HG03060 (cell line): ENCODE measurements around the gene IMPG2.

Experiments used
- ATAC-seq: cut with Tn5 transposase; IDR thresholded peaks from one replicate; pipeline ENCODE4 v1.9.1; 2021; ENCODE audit warnings: low read depth, moderate number of reproducible peaks; ENCODE audit not compliant: unreplicated experiment

The IMPG2 gene

DNA sequence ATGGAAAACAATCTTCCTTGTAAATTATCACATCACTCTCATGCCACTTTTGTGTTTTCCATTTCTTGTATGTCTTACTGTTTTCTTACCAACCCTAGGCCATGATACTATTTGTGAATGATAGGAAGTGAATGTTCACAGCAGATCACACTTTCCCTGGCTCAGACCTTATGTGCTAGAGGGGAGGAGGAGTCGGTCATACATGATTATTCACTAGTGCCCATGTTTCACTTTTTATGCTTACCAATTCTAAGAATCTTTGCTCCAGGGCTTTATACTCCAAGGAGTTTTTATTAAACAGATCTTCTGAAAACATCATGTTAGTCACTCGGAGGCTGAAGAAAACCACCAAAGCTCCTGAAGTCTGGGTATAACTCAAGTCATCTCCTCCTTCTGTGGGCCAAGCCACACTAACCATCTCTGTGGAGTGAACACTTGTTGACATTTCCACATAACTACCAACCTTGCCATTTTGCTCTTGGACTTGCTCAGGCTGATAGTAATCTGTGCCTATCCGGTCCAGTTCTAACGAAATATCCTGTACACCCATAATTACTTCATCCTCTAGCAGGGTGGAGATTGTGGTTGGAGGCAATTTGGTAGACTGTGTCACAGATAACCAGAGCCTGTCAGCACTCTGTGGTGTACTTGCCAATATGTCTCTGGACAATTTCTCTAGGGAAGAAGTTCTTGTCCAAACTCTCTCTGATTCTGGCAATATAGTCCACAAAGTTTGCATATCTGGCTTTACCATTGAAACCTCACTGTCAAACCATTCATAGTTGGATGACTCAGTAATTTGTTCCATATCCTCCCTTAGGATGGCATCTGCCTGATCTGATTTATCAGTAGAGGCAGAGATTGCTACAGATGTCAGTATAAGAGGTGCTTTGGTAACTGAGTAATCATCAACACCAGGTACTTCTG lies 76.8 kb downstream of the IMPG2 start:
- ATAC-seq = no peak

DNA sequence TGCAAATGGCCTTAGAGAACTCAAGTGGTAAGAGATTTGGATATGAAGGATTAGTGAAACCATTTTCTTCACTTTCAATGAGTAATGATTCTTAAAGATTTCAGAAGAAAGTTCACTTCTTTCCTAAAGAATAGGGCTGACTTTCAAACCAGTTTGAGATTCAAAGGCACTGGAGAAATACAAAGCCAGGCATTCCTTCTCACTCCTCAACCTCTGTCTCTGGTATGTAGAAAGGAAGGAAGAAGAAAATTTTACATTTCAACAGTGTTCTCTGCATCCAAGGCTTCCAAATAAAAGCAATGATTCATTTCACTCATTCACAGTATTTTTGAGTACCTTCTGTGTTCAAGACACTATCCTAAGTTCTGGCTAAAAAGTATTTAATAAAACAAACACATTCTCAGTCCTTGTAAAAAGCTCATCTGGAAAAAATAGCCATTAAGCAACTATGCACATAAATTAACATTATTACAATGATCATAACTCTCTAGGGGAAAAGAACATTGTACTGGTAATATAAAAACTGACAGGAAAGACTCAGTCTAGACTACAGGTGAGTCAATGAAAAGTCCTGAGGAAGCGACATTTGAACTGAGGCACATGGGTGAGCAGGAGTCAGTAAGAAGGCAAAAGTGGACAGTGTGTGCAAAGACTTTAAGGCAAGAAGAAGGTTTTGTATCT lies 79.5 kb downstream of the IMPG2 start:
- no peak for ATAC-seq

DNA sequence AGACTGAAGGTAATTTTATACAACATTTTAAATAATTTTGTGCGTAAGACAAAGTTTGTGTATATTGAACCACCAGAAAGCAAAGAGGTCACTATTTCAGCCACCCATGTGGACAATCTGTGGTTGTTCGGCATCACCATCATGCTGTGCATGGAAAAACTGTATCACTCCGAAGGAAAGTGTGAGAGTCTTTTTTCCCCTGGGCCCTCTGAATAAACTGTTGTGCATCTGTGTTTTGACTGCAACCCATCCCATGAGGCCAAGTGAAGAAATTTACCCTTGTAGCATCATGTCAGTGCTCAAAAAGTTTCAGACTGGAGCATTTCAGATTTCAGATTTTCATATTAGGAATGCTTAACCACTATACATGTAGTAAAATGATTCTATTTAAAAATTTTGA lies 85.3 kb downstream of the IMPG2 start:
- ATAC-seq = no peak

DNA sequence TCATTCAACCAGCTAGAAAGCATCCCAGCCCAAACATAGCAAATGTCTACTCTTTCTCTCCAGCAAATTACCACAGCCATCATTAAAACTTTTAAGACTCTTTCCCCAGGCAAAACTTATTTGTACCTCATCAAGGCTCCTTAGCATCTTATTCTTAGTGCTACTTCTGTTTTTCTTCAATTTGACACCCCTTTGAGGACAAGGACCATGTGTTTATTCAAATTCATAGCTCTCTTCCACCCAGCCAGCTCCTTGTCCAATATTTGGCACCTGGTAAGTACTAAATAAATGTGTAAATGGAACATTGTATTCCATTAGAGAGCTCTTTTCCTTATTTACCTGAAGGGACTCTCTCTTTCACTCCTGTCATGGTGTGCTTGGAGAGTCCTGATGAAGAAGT lies 89.8 kb downstream of the IMPG2 start:
- no peak for ATAC-seq

DNA sequence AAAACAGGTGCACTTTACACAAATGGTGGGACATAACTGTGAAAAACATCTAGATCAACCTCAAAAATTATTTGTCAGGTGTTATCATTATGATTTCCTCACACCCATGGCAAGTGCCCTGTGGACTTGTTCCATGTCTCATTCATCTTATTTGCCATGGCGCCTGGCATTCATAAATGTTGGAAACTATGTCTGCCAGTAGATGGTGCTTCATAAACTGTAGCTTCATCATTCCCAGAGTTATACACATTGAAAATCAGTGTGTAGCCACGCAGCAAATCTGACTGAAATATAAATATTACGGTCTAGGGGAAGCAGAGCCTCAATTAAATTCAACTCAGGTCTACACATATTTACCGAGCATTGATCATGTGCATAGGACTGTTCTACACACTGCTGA lies 90.7 kb downstream of the IMPG2 start:
- no peak for ATAC-seq

DNA sequence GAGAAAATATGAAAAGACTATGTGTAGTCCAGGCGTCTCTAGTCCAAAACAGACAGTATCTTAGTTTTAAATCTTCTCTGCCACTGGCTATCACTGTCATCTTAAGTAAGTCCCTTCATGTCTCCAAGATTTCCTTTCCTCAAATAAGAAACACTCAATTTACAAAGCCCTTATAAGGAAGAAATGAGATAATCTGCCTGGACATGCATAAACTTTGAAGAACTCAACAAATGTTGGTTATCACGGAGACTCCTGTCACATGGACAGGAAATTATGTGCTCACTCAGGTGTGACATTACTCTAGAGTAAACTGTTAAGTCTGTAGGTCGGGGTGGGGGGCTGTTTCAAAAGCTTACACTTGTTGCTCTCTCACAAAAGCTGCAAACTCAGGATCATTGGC lies 91.9 kb downstream of the IMPG2 start:
- no peak for ATAC-seq

DNA sequence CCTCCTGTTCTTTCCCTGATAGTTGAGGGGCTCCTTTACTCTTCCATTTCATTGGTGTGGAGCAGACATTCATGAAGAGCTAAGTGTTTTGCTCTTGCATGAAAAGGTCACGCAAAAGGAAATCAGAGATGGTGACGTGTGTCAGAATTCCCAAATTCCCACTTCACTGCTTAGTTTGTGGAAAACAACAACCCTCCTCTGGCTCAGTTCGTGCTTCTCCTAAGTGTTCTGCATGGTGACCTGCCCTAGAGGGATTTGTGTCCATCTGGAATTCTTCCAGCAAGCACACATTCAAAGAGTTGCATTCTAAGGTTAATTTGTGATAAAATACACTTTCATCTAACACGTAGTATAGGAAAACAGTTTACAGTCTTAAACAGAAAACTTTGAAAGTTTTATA lies 95.6 kb downstream of the IMPG2 start:
- ATAC-seq = no peak

DNA sequence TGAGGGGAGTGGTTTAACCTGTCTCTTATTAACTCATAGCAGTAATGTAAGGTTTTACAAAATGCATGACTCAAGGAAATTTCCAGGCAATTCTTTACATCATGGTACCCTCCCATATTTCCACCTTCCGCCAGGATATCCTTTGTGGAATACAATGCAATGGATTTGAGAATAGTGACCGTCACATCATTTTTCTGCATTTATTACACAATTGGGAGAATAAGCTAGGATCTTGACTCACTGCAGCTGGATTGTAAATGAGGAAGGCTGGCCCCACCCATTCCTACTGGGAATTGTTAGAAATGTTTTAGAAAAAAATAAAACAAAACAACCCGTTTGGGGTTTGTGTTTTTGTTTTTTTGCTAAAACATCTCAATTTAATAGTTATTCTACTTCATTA lies 97.4 kb downstream of the IMPG2 start:
- no peak for ATAC-seq

DNA sequence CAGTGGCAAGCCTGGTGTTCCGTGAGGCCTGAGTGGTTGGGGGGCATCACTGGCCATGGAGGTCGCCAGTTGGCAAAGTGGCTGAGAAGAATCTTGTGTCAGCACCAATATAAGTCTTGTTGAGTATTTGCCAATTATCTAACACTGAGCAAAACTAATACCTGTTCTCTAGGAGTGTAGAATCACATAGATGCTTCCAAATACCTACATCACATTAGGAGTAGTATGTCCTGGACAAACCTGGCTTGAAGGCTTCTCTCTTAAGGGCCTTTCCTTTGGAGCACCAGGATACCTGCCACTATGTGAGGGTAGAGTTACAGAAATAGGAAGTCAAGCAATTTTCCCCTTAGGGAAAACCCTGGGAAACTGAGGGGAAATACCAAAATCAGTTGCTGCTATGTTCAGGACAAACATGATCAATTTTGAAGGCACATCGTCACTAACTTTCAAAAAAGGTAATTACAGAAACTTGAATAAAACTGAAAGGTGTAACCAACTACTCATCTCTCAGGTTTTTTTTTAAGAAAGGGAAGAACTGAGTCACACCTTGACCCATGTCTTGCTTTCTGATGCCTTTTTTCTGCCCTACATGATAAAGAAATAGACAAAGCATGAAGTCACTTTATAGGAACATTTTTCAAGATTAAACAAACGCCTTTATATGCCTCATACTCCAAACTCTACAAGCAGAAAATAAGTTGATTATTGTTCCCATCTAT lies 100.4 kb downstream of the IMPG2 start:
- no peak for ATAC-seq

DNA sequence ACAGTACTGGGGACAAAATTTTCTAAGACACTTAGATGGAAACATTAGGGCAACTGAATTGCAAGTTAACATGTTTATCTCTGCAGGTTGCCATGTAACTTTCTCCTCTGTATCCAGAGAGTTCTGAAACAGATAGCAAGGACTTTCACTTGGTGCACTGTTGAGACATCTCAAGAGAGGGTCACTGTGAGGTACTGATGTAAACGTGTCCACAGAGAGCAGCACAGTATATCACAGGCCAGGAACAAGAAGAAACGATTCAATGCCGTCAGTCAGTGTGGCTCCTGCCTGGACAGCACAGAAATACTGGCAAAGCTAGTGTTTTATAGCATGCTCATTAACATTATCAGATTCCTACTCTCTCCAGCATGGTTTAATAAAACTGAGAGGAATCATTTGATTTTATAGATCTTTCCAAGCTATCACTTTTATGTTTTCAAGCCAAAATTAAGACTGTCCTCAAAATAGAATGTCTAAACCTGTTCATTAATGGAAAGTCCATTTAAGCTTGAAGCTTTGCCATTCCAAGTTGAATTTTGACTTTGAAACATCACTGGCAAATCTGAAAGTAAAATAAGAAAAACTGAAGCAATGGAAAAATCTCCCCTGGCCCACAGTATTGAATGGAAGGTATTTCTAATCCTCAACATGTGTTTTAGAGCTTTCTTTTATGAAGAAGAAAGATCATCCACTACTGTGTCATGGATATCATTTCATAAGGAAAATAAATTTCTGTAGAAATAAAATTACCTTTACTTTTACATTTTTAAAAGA lies 102.7 kb downstream of the IMPG2 start:
- ATAC-seq = no peak

DNA sequence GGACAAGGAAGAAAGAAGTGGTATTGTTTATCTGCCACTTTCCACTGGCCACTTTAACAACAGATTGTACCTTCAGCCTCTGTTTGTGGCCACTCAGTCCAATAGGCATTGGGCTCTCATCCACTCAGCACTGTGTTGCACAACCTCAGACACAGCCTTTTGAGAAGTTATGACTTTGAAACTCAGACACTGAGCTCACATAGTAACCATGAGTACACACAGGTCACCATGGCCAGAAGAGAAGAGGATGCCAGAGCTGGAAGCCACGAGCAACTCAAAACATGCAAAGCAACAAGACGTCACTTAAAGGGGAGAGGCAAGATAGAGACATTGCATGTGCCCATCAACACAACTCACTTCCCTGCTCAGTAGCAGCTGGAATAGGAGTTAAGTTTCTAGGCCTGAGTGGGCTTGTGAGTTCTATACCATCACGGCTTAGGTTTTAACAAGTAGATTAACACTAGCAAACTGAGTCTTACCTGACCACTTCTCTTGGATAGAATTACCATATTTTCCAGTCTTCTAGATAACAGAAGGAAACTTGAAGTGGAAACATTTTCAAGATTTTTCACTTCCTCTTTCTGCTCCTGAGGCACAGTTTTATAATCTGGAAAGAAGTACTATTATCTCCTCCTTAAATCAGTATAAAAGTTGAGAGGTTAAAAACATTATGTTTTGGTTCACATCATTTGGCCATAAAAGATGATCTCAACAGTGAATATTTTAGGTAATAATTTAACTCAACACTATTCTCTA lies 103.5 kb downstream of the IMPG2 start:
- no peak for ATAC-seq

DNA sequence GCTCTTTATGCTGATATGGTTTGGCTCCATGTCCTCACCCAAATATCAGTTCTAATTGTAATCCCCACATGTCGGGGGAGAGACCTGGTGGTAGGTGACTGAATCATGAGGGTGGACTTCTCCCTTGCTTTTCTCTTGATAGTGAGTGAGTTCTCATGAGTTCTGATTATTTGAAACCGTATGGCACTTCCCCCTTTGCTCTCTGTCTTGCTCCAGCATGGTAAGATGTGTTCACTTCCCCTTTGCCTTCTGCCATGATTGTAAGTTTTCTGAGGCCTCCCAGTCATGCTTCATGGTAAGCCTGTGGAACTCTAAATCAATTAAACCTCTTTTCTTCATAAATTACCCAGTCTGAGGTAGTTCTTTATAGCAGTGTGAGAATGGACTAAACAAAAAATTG lies 107.6 kb downstream of the IMPG2 start:
- ATAC-seq = no peak

DNA sequence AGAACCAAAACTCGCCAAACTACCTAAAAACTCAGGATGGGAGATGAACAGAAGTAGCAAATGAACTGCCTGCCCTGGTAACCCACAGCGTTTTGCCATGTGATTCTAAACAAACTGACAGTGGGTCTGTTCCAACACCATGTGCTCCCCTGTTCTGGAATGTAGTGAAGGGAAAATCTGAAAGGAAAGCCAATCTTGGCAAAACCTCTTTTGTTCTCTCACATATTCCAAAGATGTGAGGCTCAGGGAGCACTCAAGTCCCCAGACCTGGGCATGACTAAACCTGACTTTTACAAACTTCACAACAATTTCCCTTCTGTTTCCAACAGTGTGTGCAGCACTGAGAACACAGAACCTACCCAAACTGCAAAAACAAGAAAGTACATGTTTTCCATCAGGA lies 116.1 kb downstream of the IMPG2 start:
- no peak for ATAC-seq

DNA sequence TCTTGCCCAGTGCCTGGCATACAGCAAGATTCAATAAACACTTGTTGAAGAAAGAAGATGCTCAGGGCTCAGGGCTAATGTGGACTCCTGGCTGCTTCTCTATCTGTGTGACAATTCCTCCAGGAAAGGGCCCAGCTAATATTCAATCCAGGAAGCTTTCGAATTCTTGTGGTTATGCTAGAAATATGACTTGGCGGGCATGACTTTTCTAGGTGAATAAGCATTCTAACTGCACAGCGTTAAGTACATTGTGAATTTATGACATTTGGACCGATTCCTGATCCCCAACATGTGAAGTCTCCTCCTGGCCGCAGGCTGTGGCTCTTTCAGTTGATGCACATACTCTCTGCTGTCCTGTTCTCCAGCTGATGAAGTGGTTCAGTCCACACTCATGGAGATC lies 117.0 kb downstream of the IMPG2 start:
- no peak for ATAC-seq

DNA sequence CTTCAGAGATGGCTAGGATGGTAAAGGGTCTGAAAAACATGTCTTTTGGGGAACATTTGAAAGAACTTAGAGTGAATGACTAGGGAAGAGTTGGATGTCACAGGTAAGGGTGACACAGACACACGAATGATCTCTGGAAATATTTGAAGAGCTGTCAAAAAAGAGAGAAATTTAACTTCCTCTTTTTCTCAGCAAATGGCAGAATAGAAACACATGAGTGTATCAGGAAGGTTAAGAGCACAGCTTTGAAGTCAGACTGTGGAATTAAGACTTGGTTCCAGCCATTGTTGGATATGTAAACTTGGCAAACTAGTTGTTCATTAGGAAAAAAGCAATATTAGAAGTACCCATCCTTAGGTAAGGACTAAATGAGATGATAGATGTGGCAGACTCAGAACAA lies 117.7 kb downstream of the IMPG2 start:
- ATAC-seq = no peak

DNA sequence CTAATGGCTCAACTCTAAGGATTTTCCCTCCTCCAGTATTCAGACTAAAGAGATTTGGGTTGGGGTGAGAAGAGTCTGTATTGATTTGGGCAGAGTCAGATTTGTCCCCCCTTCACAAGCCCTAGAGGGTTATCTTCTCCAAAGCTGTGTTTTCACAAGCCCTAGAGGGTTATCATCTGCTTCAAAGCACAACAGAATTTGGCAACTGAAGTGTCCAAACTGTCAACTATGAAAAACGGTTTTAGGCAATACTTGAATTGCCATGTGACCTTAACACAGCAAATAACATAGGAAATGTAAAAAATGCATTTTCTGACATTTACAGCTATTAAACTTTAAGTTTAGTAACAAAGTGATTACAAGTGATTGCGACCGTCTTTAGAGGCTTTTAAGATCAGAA lies 119.9 kb downstream of the IMPG2 start:
- ATAC-seq = no peak

DNA sequence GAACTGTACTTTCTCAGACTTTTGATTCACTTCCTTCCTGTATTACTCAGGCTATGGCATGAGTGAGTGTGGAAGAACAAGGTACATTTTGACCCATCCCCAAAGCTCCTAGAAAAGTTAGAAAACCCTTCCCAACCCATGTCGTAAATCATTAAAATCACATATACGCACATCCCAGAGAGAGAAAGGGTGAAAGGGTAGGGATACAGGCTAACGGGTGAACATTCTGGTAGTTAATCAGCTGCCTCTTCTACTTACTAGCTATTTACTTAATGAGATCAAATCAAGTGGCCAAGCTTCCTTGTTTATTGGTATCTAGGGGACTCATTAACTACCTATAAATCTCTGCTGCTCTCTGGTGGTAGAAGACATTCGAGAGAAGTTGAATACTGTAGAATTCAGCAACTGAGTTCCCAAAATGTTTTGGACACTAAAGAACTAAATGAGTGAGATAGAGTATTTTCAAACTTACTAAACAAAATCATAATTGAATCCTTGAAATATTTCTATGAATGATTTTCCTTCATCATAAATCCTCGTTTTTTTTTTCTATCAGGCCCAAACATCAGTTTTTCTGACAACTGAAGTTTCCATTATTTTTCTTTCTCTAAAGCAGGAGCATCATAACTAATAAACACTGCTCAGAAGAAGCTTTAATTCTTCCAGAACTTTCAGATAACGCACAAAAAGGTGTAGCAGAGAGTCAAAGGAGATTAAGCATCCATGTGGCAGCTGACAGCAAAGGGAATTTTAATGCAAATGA lies 124.2 kb downstream of the IMPG2 start:
- no peak for ATAC-seq

DNA sequence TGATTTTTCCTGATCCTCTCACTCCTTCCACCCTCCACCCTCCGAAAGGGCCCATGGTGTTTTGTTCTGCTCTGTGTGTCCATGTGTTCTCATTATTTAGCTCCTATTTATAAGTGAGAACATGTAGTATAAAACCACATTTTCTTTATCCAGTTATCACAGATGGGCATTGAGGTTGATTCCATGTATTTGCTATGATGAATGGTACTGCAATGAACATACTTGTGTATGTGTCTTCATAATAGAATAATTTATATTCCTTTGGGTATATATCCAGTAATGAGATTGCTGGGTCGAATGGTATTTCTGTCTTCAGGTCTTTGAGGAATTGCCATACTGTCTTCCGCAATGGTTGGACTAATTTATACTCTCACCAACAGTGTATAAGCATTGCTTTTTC lies 126.0 kb downstream of the IMPG2 start:
- ATAC-seq = no peak

DNA sequence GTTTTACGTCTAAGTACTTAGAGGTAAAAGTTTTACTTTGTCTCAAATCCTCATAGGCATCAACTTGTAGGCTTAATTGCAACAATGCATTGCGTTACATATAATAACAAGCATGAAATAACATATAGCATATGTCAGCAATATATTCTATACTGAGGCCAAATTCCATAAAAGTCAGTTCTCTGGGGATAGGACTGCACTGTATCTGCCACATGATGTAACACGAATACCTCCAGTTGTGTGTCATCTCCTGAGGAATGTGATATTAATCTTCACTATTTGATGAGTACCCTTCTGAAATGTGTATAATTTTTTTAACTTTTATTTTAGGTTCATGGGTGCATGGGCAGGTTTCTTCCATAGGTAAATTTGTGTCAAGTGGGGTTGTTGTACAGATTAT lies 126.4 kb downstream of the IMPG2 start:
- no peak for ATAC-seq
